Testis (tissue), 3 donors: ENCODE results near the gene SHISAL1. TPM values are rescaled to one million over a fixed set of nuclear protein-coding genes. Genes with fewer than 3 reads are reported as not detected.
"Not testable (repeated sequence)": the region's sequence is repeated elsewhere in the genome, so short reads cannot be mapped to it uniquely, and the experiment has no call there.

Experiments
- DNase-seq: peaks from one replicate; pipeline ENCODE4 v3.0.0-alpha.2; 2019
- H3K27ac ChIP-seq, 2 donors: fragments of 200-600 bp; sonication (generic); one replicate each; pipeline ENCODE4 v1.5.1; 2019
- H3K27me3 ChIP-seq: fragments of 200-600 bp; sonication (generic); one replicate; pipeline ENCODE4 v1.5.1; 2019
- H3K36me3 ChIP-seq: fragments of 200-600 bp; sonication (generic); one replicate; pipeline ENCODE4 v1.5.1; 2017; ENCODE audit warnings: low read depth; ENCODE audit errors: missing control alignments
- H3K4me1 ChIP-seq: fragments of 200-600 bp; sonication (generic); one replicate; pipeline ENCODE4 v1.5.1; 2019
- H3K4me3 ChIP-seq, 2 donors: fragments of 200-600 bp; sonication (generic); one replicate each; pipeline ENCODE4 v1.5.1; 2017 to 2019
- H3K9me3 ChIP-seq: fragments of 200-600 bp; sonication (generic); one replicate; pipeline ENCODE4 v1.5.1; 2017
- CTCF ChIP-seq, 3 experiments: fragments of 450-650 bp in 2 of 3; fragments of 200-600 bp in 1 of 3; sonication (generic) in 1 of 3; IDR thresholded peaks; one replicate each; pipeline ENCODE4 v1.5.1; 2016 to 2019; ENCODE audit warnings: antibody characterized with exemption in 3 of 3, mild to moderate bottlenecking in 2 of 3, moderate library complexity in 1 of 3
- POLR2A ChIP-seq: fragments of 450-650 bp; IDR thresholded peaks from one replicate; pipeline ENCODE4 v1.6.1; 2017; ENCODE audit warnings: antibody characterized with exemption, mild to moderate bottlenecking, moderate library complexity
- WGBS, 2 donors: methylation state at CpG; one replicate each; pipeline ENCODE4 v1.1.5; 2018; 5-methylcytosine and 5-hydroxymethylcytosine counted together
- intact Hi-C: fragments of 100-400 bp; cut with DNase I; formaldehyde crosslinking; loops from one replicate; pipeline ENCODE4 v1.15.1; 2023; ENCODE audit warnings: low total_unique reads
- polyA plus RNA-seq: library from polyadenylated mRNA; stranded (reverse); fragments of 350-450 nt; fragmentation: Illumina TruSeq; extraction: RNeasy Lipid Tissue Mini Kit (QIAGEN cat#74804); gene quantifications from one replicate; pipeline ENCODE4 v1.2.3, GENCODE V29; 2014; ENCODE audit warnings: low read depth, low replicate concordance; ENCODE audit not compliant: insufficient read depth
- total RNA-seq, 2 donors: library from RNA; depleted of rRNA; stranded (reverse); fragments of >200 nt; gene quantifications; one replicate each; pipeline ENCODE4 v1.2.3, GENCODE V29; 2016

SHISAL1 gene
- total and polyA plus RNA-seq, 3 donors from 2014 or later, result 3.0 to 3.9 (median 3.1) TPM

DNA sequence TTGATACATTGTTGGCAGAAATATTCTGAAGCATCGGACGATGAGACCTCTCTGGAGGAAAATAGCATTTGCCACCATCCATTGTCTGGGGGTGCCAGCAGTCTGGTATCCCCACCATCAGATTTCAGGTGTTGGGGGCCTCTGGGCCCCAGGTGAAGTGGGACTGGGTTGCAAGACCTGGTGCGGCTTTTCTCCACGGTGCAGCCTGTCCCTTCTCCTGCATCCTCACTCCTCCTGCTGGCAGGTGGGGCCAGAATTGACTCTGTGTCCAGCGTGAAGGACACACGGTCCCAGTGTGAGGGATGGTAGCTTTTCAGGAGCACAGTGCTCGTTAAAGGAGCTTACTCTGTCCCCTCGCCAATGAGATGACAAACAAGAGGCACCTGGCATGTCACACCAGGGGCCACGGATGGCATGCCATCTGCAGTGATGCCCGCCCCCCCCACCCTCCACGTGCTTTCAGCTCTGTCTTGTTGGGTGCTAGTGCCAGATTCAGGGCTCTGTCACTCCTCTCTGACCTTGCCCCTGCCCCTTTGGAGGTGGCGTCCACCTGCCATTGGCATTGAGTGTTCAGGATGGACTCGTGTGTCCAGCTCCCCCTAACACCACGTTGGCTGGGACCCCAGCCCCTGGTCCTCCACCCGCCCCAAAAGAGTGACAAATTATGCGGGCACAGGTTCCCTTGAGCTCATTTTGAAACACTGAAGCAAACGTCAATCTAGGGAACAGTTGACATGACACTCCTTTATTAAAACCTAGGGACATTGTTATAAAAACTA lies 69.6 kb downstream of the SHISAL1 start:
- intact Hi-C loops, result no loop called here
- WGBS, 2 donors, result 55 to 57% methylated on average over 12 to 17 of the region's 17 CpGs
- no peaks in the 10 kb centered on the region for H3K27me3 ChIP-seq
- H3K27ac ChIP-seq, result no peak overlapping the region
- H3K4me1 ChIP-seq, result no peaks in the 10 kb centered on the region
- H3K4me3 ChIP-seq, result no peak overlapping the region
- no peak for TF ChIP-seq CTCF (IDR thresholded peaks at IDR 0.05)
- TF ChIP-seq POLR2A, result no peak
- no peak for DNase-seq
- no peaks in the 10 kb centered on the region for H3K36me3 ChIP-seq
- H3K9me3 ChIP-seq, result no peaks in the 10 kb centered on the region

DNA sequence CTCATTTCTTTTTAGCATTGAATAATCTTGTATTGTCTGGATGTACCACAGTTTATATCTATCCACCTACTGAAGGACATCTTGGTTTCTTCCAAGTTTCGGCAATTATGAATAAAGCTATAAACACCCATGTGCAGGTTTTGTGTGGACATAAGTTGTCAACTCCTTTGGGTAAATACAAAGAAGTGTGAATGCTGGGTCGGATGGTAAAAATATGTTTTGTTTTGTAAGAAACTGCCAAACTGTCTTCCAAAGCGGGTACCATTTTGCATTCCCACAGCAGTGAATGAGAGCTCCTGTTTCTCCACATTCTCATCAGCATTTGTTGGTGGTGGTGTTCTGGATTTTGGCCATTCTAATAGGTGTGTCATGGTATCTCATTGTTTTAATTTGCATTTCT lies 71.6 kb downstream of the SHISAL1 start:
- DNase-seq, H3K27ac ChIP-seq, H3K9me3 ChIP-seq, H3K4me3 ChIP-seq, intact Hi-C loops, H3K27me3 ChIP-seq, H3K4me1 ChIP-seq, H3K36me3 ChIP-seq: not testable (repeated sequence)
- 93% methylated on average over 3 of the region's 3 CpGs for WGBS, 2 donors

- no peaks in the 10 kb centered on the region for H3K36me3 ChIP-seq
- no peaks in the 10 kb centered on the region for H3K27me3 ChIP-seq
- TF ChIP-seq POLR2A (no peak), CTCF (IDR thresholded peaks at IDR 0.05) (no peak)
- no peaks in the 10 kb centered on the region for H3K9me3 ChIP-seq
- intact Hi-C loops, result no loop called here
- H3K27ac ChIP-seq, result no peak overlapping the region
- no peaks in the 10 kb centered on the region for H3K4me1 ChIP-seq
- no peak for DNase-seq
- H3K4me3 ChIP-seq, result no peak overlapping the region
Measured at GRCh38 chr22:44237290-44237689, 75.5 kb downstream of the SHISAL1 start.

GRCh38 chr22:44234372-44234771 lies 78.4 kb downstream of the SHISAL1 start:
- H3K4me1 ChIP-seq, H3K4me3 ChIP-seq, H3K27me3 ChIP-seq, H3K9me3 ChIP-seq, H3K27ac ChIP-seq, DNase-seq, H3K36me3 ChIP-seq, intact Hi-C loops: not testable (repeated sequence)
- WGBS, 2 donors, result 85 to 94% methylated on average over 12 of the region's 12 CpGs

DNA sequence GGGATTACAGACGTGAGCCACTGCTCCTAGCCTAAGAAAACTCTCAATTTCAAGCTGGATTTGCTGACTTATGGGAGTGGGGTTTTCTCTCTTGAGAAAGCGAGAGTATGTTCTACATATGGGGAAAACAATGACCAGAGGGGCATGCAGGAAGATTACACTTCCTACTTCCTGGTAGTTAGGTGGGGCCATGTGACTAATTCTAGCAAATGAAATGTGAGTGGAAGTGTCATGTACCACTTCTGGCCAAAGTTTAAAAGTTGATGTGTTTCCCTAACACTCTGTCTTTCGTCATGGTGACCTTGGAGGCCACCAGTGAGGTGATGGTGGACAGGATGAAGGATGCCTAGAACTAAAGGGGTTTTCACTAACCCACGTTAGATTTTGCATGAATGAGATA lies 81.5 kb downstream of the SHISAL1 start:
- no peak overlapping the region for H3K4me3 ChIP-seq
- H3K36me3 ChIP-seq, result no peaks in the 10 kb centered on the region
- no peak for DNase-seq
- intact Hi-C loops, result no loop called here
- TF ChIP-seq POLR2A (no peak), CTCF (IDR thresholded peaks at IDR 0.05) (no peak)
- H3K27me3 ChIP-seq, result no peaks in the 10 kb centered on the region
- H3K9me3 ChIP-seq, result no peaks in the 10 kb centered on the region
- no peak overlapping the region for H3K27ac ChIP-seq
- H3K4me1 ChIP-seq, result no peaks in the 10 kb centered on the region
- 79 to 82% methylated on average over 4 of the region's 4 CpGs for WGBS, 2 donors

DNA sequence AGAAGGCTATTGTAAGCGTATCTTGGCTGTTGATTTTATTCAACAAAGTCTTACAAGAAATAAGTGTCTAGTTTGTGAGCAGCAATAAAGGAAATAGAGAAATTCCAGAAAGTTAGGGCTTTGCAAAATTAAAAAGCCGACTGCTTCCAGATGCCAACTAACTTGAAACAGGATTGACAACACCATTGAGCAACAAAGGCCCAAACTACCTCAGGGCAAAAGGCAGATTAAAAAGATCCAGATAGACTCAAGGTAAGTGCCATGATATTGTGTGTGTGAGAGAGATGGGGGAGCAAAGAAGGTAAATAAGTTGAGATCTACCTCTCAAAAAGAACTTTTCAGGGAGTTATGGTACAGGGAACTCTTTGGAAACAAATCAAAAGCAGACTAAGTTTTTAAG lies 82.9 kb downstream of the SHISAL1 start:
- no peak for TF ChIP-seq POLR2A
- no peak for TF ChIP-seq CTCF (IDR thresholded peaks at IDR 0.05)
- H3K36me3 ChIP-seq, result no peaks in the 10 kb centered on the region
- intact Hi-C loops, result no loop called here
- 88 to 97% methylated on average over 2 of the region's 2 CpGs for WGBS, 2 donors
- no peaks in the 10 kb centered on the region for H3K9me3 ChIP-seq
- no peak for DNase-seq
- H3K4me3 ChIP-seq, result no peak overlapping the region
- no peak overlapping the region for H3K27ac ChIP-seq
- H3K27me3 ChIP-seq, result no peaks in the 10 kb centered on the region
- no peaks in the 10 kb centered on the region for H3K4me1 ChIP-seq
